CD14-positive monocyte (primary cell): Measurements from ENCODE around the gene SRF. TPM values are rescaled to one million over a fixed set of nuclear protein-coding genes. Genes with fewer than 3 reads are reported as not detected.
A peak's percentile ranks its signal among the peaks of the same experiment; 100 is the strongest.

ENCODE experiments used
- DNase-seq, 3 donors: peaks; one replicate each; pipeline ENCODE4 v3.0.0-alpha.2; 2011 to 2022
- H2AFZ ChIP-seq: 2 replicates; pipeline ENCODE4 v1.6.0; 2012; ENCODE audit warnings: mild to moderate bottlenecking, low read depth, low read length, inconsistent platforms; ENCODE audit not compliant: insufficient read depth, poor library complexity, severe bottlenecking
- H3K27ac ChIP-seq, 2 donors: 1 replicate in 1 of 2; 2 replicates in 1 of 2; pipeline ENCODE4 v1.5.1; 2012 to 2013; ENCODE audit warnings: low read length in 2 of 2, control low read depth in 1 of 2, inconsistent platforms in 1 of 2, low read depth in 1 of 2, mild to moderate bottlenecking in 1 of 2
- H3K27me3 ChIP-seq, 2 donors: one replicate each; pipeline versions ENCODE4 v1.6.0 to v1.6.1; 2011 to 2013; ENCODE audit warnings: low read length in 2 of 2; ENCODE audit not compliant: control insufficient read depth in 2 of 2, insufficient read depth in 2 of 2
- H3K36me3 ChIP-seq, 2 donors: replicated peaks in 1 of 2; 1 replicate in 1 of 2; 2 replicates in 1 of 2; pipeline versions ENCODE4 v1.5.1 to v1.6.1; 2012 to 2013; ENCODE audit warnings: low read length in 2 of 2, control low read depth in 1 of 2, inconsistent platforms in 1 of 2, mild to moderate bottlenecking in 1 of 2; ENCODE audit not compliant: insufficient read depth in 2 of 2, control insufficient read depth in 1 of 2
- H3K4me1 ChIP-seq, 2 donors: 1 replicate in 1 of 2; 2 replicates in 1 of 2; pipeline versions ENCODE4 v1.5.1 to v1.6.1; 2012 to 2013; ENCODE audit warnings: low read length in 2 of 2, control low read depth in 1 of 2, inconsistent platforms in 1 of 2, mild to moderate bottlenecking in 1 of 2, moderate library complexity in 1 of 2; ENCODE audit not compliant: insufficient read depth in 2 of 2, control insufficient read depth in 1 of 2
- H3K4me2 ChIP-seq: replicated peaks from 2 replicates; pipeline ENCODE3; 2012; ENCODE audit warnings: low read length, moderate library complexity, mild to moderate bottlenecking; ENCODE audit not compliant: poor library complexity, severe bottlenecking; ENCODE audit errors: extremely low read depth
- H3K4me3 ChIP-seq, 3 experiments: fragments of 200-600 bp in 1 of 3; sonication (generic) in 1 of 3; replicated peaks in 1 of 3; 1 replicate in 2 of 3; 2 replicates in 1 of 3; pipeline ENCODE4 v1.5.1; 2011 to 2013; ENCODE audit warnings: low read length in 3 of 3, mild to moderate bottlenecking in 3 of 3, control low read depth in 2 of 3, low read depth in 2 of 3, inconsistent platforms in 1 of 3, moderate library complexity in 1 of 3
- H3K79me2 ChIP-seq: 2 replicates; pipeline ENCODE4 v1.6.0; 2012; ENCODE audit warnings: mild to moderate bottlenecking, control low read depth, inconsistent platforms, low read length, moderate library complexity; ENCODE audit not compliant: insufficient read depth
- H3K9ac ChIP-seq: 2 replicates; pipeline ENCODE4 v1.6.0; 2017; ENCODE audit warnings: low read length, mild to moderate bottlenecking; ENCODE audit not compliant: insufficient read depth, poor library complexity, severe bottlenecking
- H3K9me3 ChIP-seq, 2 donors: replicated peaks in 1 of 2; 1 replicate in 1 of 2; 2 replicates in 1 of 2; pipeline versions ENCODE4 v1.5.1 to v1.6.1; 2012 to 2013; ENCODE audit warnings: low read length in 2 of 2, control low read depth in 1 of 2; ENCODE audit not compliant: control insufficient read depth in 1 of 2, insufficient read depth in 1 of 2
- H4K20me1 ChIP-seq: 2 replicates; pipeline ENCODE4 v1.6.0; 2012; ENCODE audit warnings: mild to moderate bottlenecking, low read length, control low read depth, moderate library complexity; ENCODE audit not compliant: insufficient read depth
- H3K27ac Mint-ChIP-seq, 7 donors: one replicate each; pipeline ENCODE4 v1.8.0; 2020; ENCODE audit warnings: mild to moderate bottlenecking in 7 of 7, mixed read lengths in 7 of 7, moderate library complexity in 6 of 7, inconsistent platforms in 2 of 7
- H3K27me3 Mint-ChIP-seq, 3 donors: one replicate each; pipeline ENCODE4 v1.8.0; 2021 to 2022; ENCODE audit warnings: low read depth in 3 of 3, mild to moderate bottlenecking in 3 of 3, mixed read lengths in 3 of 3, moderate library complexity in 3 of 3, inconsistent platforms in 1 of 3
- H3K36me3 Mint-ChIP-seq, 2 donors: one replicate each; pipeline ENCODE4 v1.8.0; 2020; ENCODE audit warnings: mixed read lengths in 2 of 2, inconsistent platforms in 1 of 2, mild to moderate bottlenecking in 1 of 2
- H3K4me1 Mint-ChIP-seq: one replicate; pipeline ENCODE4 v1.8.0; 2020; ENCODE audit warnings: mild to moderate bottlenecking, mixed read lengths
- H3K4me3 Mint-ChIP-seq, 2 donors: one replicate each; pipeline ENCODE4 v1.8.0; 2020; ENCODE audit warnings: mild to moderate bottlenecking in 2 of 2, mixed read lengths in 2 of 2, moderate library complexity in 1 of 2
- H3K9me3 Mint-ChIP-seq, 7 donors: one replicate each; pipeline ENCODE4 v1.8.0; 2020 to 2022; ENCODE audit warnings: mixed read lengths in 7 of 7, mild to moderate bottlenecking in 6 of 7, moderate library complexity in 6 of 7, inconsistent platforms in 2 of 7
- WGBS: methylation state at CpG from one replicate; pipeline ENCODE4 v1.1.5; 2013; ENCODE audit warnings: missing lambda C conversion rate; ENCODE audit not compliant: insufficient coverage; 5-methylcytosine and 5-hydroxymethylcytosine counted together
- intact Hi-C, 2 donors: fragments of 100-400 bp; cut with micrococcal nuclease; formaldehyde crosslinking; loops; one replicate each; pipeline versions ENCODE4 v1.15.0 to v1.15.1; 2023
- polyA plus RNA-seq, 3 donors: library from polyadenylated mRNA; depleted of rRNA in 1 of 3; unstranded in 2 of 3; stranded (reverse) in 1 of 3; fragments of 300-500 nt in 2 of 3; fragments of >200 nt in 1 of 3; fragmentation: Illumina TruSeq in 2 of 3; gene quantifications; 1 replicate in 2 of 3; 2 replicates in 1 of 3; pipeline ENCODE4 v1.2.3, GENCODE V29; 2012 to 2021
- TF ChIP-seq, protein P1 (sequence below): fragments of 200-600 bp; IDR thresholded peaks from one replicate; pipeline ENCODE4 v1.8.0; 2022; ENCODE audit warnings: antibody characterized with exemption, mild to moderate bottlenecking

The SRF gene
- polyA plus RNA-seq, 3 donors: 3.6 to 26.9 (median 3.8) TPM

DNA sequence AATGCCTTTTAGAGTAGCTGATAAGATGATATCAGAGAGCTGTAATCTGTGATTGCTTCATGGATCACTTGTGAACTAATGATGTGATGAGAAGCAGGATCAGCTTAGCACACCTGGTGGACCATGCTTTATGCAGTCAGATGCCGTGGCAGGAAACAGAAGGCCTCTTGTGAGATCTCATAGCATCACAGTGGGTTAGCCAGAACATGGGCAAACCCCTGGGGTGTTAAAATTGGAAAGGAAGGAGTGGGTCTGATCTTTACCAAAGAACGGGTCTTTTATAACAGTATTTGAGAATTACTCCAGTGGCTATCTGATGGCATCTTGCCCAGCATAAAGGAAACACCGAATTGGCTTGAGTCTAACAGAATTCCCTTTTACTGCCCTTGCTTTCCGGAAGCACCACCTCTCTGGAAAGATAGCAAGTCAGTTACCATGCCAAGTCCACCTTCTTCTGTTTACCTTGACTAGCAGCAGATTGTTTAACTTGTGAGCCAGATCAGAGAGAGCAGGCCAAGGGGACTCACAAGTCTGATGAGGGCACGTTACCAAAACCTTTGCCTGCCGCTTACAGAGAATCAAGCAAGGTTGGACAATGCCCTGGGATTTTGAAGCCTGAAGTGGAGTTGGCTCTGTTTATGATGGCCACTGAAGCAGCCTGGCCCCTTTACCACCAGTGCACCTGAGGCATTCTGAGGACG is 20.9 kb upstream of the SRF start:
- intact Hi-C loops: no loop called here
- no peak for DNase-seq
- Histone ChIP-seq H3K9ac (no peak overlapping the region), H3K4me2 (no peak overlapping the region), H2AFZ (no peak overlapping the region), H3K36me3 (no peaks in the 10 kb centered on the region), H3K79me2 (no peaks in the 10 kb centered on the region), H3K4me3 (no peak overlapping the region), H4K20me1 (no peaks in the 10 kb centered on the region), H3K9me3 (no peaks in the 10 kb centered on the region), H3K4me1 (no peaks in the 10 kb centered on the region), H3K27ac (no peak overlapping the region), H3K27me3 (no peaks in the 10 kb centered on the region)
- Mint-ChIP-seq H3K27me3 (peaks cover 0 to 6% (median 0%) of the 10 kb centered on the region in 3 donors), H3K27ac (peak overlapping the region in 1 of 7 donors; percentile 30), H3K9me3 (no peaks in the 10 kb centered on the region), H3K4me1 (no peaks in the 10 kb centered on the region), H3K36me3 (no peaks in the 10 kb centered on the region), H3K4me3 (no peak overlapping the region)
- TF ChIP-seq, protein P1, sequence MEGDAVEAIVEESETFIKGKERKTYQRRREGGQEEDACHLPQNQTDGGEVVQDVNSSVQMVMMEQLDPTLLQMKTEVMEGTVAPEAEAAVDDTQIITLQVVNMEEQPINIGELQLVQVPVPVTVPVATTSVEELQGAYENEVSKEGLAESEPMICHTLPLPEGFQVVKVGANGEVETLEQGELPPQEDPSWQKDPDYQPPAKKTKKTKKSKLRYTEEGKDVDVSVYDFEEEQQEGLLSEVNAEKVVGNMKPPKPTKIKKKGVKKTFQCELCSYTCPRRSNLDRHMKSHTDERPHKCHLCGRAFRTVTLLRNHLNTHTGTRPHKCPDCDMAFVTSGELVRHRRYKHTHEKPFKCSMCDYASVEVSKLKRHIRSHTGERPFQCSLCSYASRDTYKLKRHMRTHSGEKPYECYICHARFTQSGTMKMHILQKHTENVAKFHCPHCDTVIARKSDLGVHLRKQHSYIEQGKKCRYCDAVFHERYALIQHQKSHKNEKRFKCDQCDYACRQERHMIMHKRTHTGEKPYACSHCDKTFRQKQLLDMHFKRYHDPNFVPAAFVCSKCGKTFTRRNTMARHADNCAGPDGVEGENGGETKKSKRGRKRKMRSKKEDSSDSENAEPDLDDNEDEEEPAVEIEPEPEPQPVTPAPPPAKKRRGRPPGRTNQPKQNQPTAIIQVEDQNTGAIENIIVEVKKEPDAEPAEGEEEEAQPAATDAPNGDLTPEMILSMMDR: no peak
- WGBS: 98% methylated on average over 5 of the region's 7 CpGs

GRCh38 chr6:43159599-43159998 is 11.5 kb upstream of the SRF start:
- no peak overlapping the region for H3K27ac ChIP-seq
- no peaks in the 10 kb centered on the region for H3K4me1 ChIP-seq
- Mint-ChIP-seq H3K36me3 (no peaks in the 10 kb centered on the region), H3K9me3 (no peaks in the 10 kb centered on the region), H3K4me3 (no peak overlapping the region), H3K4me1 (no peaks in the 10 kb centered on the region), H3K27me3 (peaks cover 0 to 2% (median 2%) of the 10 kb centered on the region in 3 donors), H3K27ac (peak overlapping the region in 1 of 7 donors; percentile 43)
- TF ChIP-seq, protein P1: no peak
- H4K20me1 ChIP-seq: no peaks in the 10 kb centered on the region
- 93% methylated on average over 2 of the region's 11 CpGs for WGBS
- H3K4me3 ChIP-seq: no peak overlapping the region
- no peaks in the 10 kb centered on the region for H3K9me3 ChIP-seq
- no peaks in the 10 kb centered on the region for H3K79me2 ChIP-seq
- no peaks in the 10 kb centered on the region for H3K27me3 ChIP-seq
- no peaks in the 10 kb centered on the region for H3K36me3 ChIP-seq
- H3K4me2 ChIP-seq: no peak overlapping the region
- no peak overlapping the region for H3K9ac ChIP-seq
- intact Hi-C loops: no loop called here
- no peak for DNase-seq
- peak overlapping the region; percentile 29 for H2AFZ ChIP-seq
